Ovary (tissue), 9 donors: ENCODE results near the gene SHISA9. TPM values are rescaled to one million over a fixed set of nuclear protein-coding genes. Genes with fewer than 3 reads are reported as not detected.

Experiments used
- DNase-seq, 5 donors: peaks; one replicate each; pipeline ENCODE4 v3.0.0-alpha.2; 2019 to 2020
- H3K27ac ChIP-seq, 2 donors: fragments of 200-600 bp; one replicate each; pipeline versions ENCODE4 v1.5.1 to v1.8.0; 2019 to 2022
- H3K27me3 ChIP-seq: fragments of 200-600 bp; one replicate; pipeline ENCODE4 v1.8.0; 2022
- H3K36me3 ChIP-seq: fragments of 200-600 bp; sonication (generic); one replicate; pipeline ENCODE4 v1.5.1; 2019
- H3K4me1 ChIP-seq: one replicate; pipeline ENCODE4 v1.8.1; 2013; ENCODE audit warnings: mild to moderate bottlenecking, moderate library complexity; ENCODE audit not compliant: insufficient read depth
- H3K4me3 ChIP-seq: fragments of 200-600 bp; sonication (generic); one replicate; pipeline ENCODE4 v1.5.1; 2017
- H3K9me3 ChIP-seq, 2 donors: fragments of 200-600 bp in 1 of 2; sonication (generic) in 1 of 2; one replicate each; pipeline versions ENCODE4 v1.5.1 to v1.8.1; 2013 to 2019; ENCODE audit warnings: mild to moderate bottlenecking in 1 of 2, moderate library complexity in 1 of 2
- EP300 ChIP-seq: sonication (generic); formaldehyde crosslinking; IDR thresholded peaks from one replicate; pipeline ENCODE4 v1.6.1; 2017; ENCODE audit warnings: antibody characterized with exemption
- POLR2A ChIP-seq: fragments of 450-650 bp; IDR thresholded peaks from one replicate; pipeline ENCODE4 v1.6.1; 2017; ENCODE audit warnings: antibody characterized with exemption, mild to moderate bottlenecking, moderate library complexity
- WGBS, 3 donors: extraction: QIAGEN DNeasy Blood & Tissue Kit in 1 of 3; methylation state at CpG; one replicate each; pipeline versions ENCODE4 v1.1.5 to v1.1.7; 2013 to 2017; 5-methylcytosine and 5-hydroxymethylcytosine counted together
- intact Hi-C, 4 donors: fragments of 100-400 bp; cut with DNase I; formaldehyde crosslinking; loops; one replicate each; pipeline versions ENCODE4 v1.11.0 to v1.15.1; 2022 to 2023
- polyA plus RNA-seq, 2 donors: library from polyadenylated mRNA; stranded (reverse); fragments of 200-250 nt in 1 of 2; fragments of 350-450 nt in 1 of 2; fragmentation: Illumina TruSeq in 1 of 2; extraction: RNeasy Lipid Tissue Mini Kit (QIAGEN cat#74804) in 1 of 2; gene quantifications; one replicate each; pipeline ENCODE4 v1.2.3, GENCODE V29; 2013 to 2014
- total RNA-seq, 7 donors: library from RNA; depleted of rRNA in 2 of 7; stranded (reverse); fragments of >200 nt in 2 of 7; fragmentation: NEBNext Ultra II Directional in 3 of 7; extraction: Animal tissue kit (Norgen Biotek cat#: 25700) in 3 of 7; gene quantifications; one replicate each; pipeline versions ENCODE4 v1.1.0 to v1.2.4, GENCODE V29; 2016 to 2023
- TF ChIP-seq, protein P1 (sequence below), 3 donors: fragments of 450-650 bp in 2 of 3; fragments of 200-600 bp in 1 of 3; IDR thresholded peaks; one replicate each; pipeline versions ENCODE4 v1.5.1 to v1.8.0; 2016 to 2022; ENCODE audit warnings: antibody characterized with exemption in 3 of 3, mild to moderate bottlenecking in 1 of 3
- donor health status: DM: no; HTN: no; CAD: no; lungs with moderate emphysema.
- donor health status: DM: no; HTN: no; CAD: no.
- donor health status: Bipolar disorder and iron deficiency.
- donor health status: DM: yes; HTN: yes; CAD: no.
- donor health status: DM: no; HTN: no; CAD: no.
- donor health status: DM: yes; HTN: yes; CAD: no.

The SHISA9 gene
- total and polyA plus RNA-seq, 9 donors = 0.03 to 0.47 (median 0.12) TPM; not detected in 3

DNA sequence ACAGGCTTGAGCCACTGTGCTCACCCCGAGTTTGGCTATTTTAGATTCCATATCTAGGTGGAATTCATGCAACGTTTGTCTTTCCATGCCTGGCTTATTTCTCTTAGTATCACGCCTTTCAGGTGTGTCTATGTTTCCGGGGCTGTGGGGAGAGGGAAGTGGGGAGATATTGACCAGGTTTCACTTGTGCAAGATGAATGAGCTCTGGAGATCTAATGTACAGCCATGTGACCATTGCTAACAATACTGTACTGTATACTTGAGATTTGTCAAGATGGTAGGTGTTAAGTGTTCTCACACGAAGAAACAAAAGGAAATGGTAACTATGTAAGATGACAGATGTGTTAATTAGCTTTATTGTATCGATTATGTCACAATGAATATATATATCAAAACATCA, 199.6 kb downstream of the SHISA9 start:
- H3K27ac ChIP-seq = no peak overlapping the region
- no peak overlapping the region for H3K4me3 ChIP-seq
- intact Hi-C loops = no loop called here
- H3K4me1 ChIP-seq = no peaks in the 10 kb centered on the region
- H3K36me3 ChIP-seq = no peaks in the 10 kb centered on the region
- H3K27me3 ChIP-seq = no peaks in the 10 kb centered on the region
- DNase-seq = no peak
- 64 to 80% (median 76%) methylated on average over 6 of the region's 6 CpGs for WGBS, 3 donors
- peaks cover 0 to 2% of the 10 kb centered on the region in 2 donors for H3K9me3 ChIP-seq
- TF ChIP-seq, protein P1, sequence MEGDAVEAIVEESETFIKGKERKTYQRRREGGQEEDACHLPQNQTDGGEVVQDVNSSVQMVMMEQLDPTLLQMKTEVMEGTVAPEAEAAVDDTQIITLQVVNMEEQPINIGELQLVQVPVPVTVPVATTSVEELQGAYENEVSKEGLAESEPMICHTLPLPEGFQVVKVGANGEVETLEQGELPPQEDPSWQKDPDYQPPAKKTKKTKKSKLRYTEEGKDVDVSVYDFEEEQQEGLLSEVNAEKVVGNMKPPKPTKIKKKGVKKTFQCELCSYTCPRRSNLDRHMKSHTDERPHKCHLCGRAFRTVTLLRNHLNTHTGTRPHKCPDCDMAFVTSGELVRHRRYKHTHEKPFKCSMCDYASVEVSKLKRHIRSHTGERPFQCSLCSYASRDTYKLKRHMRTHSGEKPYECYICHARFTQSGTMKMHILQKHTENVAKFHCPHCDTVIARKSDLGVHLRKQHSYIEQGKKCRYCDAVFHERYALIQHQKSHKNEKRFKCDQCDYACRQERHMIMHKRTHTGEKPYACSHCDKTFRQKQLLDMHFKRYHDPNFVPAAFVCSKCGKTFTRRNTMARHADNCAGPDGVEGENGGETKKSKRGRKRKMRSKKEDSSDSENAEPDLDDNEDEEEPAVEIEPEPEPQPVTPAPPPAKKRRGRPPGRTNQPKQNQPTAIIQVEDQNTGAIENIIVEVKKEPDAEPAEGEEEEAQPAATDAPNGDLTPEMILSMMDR (IDR thresholded peaks at IDR 0.05) = no peak
- TF ChIP-seq EP300 = no peak

DNA sequence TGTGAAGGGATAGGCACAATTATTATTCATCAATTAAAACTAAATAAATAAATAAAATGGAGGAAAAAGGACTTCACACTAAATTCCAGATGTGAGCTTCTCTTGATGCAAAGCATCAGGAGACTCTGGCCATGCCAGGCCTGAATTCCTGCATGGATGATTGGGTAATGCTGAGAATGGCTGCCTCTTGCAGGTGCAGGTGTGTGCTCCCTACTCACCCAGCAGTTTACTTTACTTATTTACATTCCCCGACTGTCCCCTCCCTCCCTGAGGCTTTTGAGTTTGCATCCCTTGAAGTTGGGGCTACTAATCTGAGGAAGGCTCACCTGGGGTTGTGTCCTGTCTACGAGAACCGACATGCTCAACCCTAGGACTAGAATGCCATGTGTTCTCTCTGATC, 200.4 kb downstream of the SHISA9 start:
- intact Hi-C loops = no loop called here
- no peaks in the 10 kb centered on the region for H3K36me3 ChIP-seq
- H3K27me3 ChIP-seq = no peaks in the 10 kb centered on the region
- WGBS, 3 donors = 68 to 80% (median 75%) methylated on average over 3 of the region's 3 CpGs
- no peak for DNase-seq
- H3K27ac ChIP-seq = no peak overlapping the region
- no peak overlapping the region for H3K4me3 ChIP-seq
- H3K9me3 ChIP-seq = peaks cover 0 to 4% of the 10 kb centered on the region in 2 donors
- TF ChIP-seq POLR2A = no peak
- TF ChIP-seq, protein P1 (IDR thresholded peaks at IDR 0.05) = no peak
- no peak for TF ChIP-seq EP300
- H3K4me1 ChIP-seq = no peaks in the 10 kb centered on the region

DNA sequence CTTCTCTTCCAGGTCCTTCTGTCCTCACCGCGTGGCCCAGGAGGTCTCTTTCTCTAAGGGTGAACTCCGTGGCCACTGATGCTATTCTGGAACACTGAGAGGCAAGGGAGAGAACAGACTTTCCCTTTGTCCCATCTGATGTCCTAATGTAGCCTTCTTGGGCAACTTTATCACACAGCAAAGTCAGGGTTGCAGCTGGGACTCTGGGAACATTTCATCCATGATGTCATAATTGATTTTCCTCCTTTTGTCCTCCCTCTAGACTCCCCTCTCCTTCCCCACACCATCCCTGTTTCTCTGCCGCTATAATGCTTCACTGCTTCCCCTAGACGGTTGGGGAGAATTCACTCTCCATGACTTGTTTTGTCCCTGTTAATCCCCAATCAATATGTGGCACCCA, 201.0 kb downstream of the SHISA9 start:
- intact Hi-C loops = no loop called here

DNA sequence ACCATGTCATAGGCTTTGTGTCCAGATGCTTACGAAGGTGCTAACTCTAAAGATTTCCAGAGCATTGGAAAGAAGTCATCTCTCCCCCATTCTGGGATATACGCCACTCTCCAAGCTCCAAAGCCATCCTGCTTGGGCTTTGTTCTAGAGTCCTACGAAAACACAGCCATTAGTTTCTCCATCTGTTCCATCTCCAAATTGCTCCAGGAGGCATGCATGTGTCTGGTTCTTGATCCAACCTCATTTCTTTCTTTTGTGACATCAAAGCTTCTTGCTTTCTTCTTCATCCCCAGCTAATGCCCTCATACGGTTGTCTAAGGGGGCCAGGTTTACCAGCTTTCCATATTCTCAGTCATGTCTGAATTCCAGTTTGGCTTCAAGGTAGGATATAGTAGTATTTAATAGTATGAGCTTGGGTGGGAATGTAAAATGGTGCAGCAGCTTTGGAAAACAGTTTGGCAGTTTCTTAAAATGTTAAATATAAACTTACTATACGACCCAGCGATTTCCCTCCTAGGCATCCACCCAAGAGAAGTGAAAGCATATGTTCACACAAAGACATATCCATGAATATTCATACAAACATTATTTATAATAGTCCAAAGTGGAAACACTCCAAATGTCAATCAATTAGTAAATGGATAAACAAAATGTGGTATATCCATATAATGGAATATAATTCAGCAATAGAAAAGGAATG, 202.6 kb downstream of the SHISA9 start:
- intact Hi-C loops = no loop called here
- 85 to 92% (median 89%) methylated on average over 6 of the region's 6 CpGs for WGBS, 3 donors
- H3K9me3 ChIP-seq = peaks cover 0 to 4% of the 10 kb centered on the region in 2 donors

More for the DNA sequence above, 201.0 kb downstream of the SHISA9 start:
- Histone ChIP-seq H3K36me3 (no peaks in the 10 kb centered on the region), H3K27me3 (no peaks in the 10 kb centered on the region), H3K27ac (no peak overlapping the region), H3K4me3 (no peak overlapping the region), H3K9me3 (peaks cover 0 to 4% of the 10 kb centered on the region in 2 donors), H3K4me1 (no peaks in the 10 kb centered on the region)
- no peak for DNase-seq
- 76 to 80% (median 79%) methylated on average over 5 of the region's 5 CpGs for WGBS, 3 donors
- TF ChIP-seq POLR2A (no peak), EP300 (no peak)
- TF ChIP-seq, protein P1 (IDR thresholded peaks at IDR 0.05) = no peak

More for the DNA sequence above, 202.6 kb downstream of the SHISA9 start:
- no peak overlapping the region for H3K4me3 ChIP-seq
- no peaks in the 10 kb centered on the region for H3K27me3 ChIP-seq
- H3K27ac ChIP-seq = no peak overlapping the region
- H3K4me1 ChIP-seq = no peaks in the 10 kb centered on the region
- no peaks in the 10 kb centered on the region for H3K36me3 ChIP-seq
- DNase-seq = no peak
- no peak for TF ChIP-seq POLR2A
- TF ChIP-seq EP300 = no peak
- TF ChIP-seq, protein P1 (IDR thresholded peaks at IDR 0.05) = no peak
